HepG2 (cell line): Measurements from ENCODE around the gene PTPRE. TPM values are rescaled to one million over a fixed set of nuclear protein-coding genes. Genes with fewer than 3 reads are reported as not detected.

ENCODE experiments used
- NFYB ChIP-seq: sonication (generic); formaldehyde crosslinking; IDR thresholded peaks from 2 replicates; pipeline ENCODE4 v1.4.0; 2020; ENCODE audit warnings: missing genetic modification reagents
- SKIL ChIP-seq: sonication (generic); formaldehyde crosslinking; IDR thresholded peaks from 2 replicates; pipeline ENCODE4 v1.8.0; 2022; ENCODE audit warnings: missing genetic modification reagents, mild to moderate bottlenecking, moderate library complexity, borderline replicate concordance
- XBP1 ChIP-seq: sonication (generic); formaldehyde crosslinking; IDR thresholded peaks from 2 replicates; pipeline ENCODE4 v1.5.0; 2020; ENCODE audit warnings: missing genetic modification reagents
- ZNF318 ChIP-seq: sonication (generic); formaldehyde crosslinking; IDR thresholded peaks from 2 replicates; pipeline ENCODE4 v1.4.0; 2020; ENCODE audit warnings: mild to moderate bottlenecking, missing genetic modification reagents
- polyA plus RNA-seq, 8 experiments: library from polyadenylated mRNA; depleted of rRNA in 3 of 8; stranded (reverse) in 7 of 8; unstranded in 1 of 8; fragments of >200 nt; fragmentation: Illumina TruSeq in 4 of 8; extraction: Trizol in 4 of 8; gene quantifications; 2 replicates each; pipeline versions ENCODE4 v1.2.1 to v1.2.3, GENCODE V29; 2011 to 2016; ENCODE audit warnings: low read depth in 4 of 8, missing spikeins in 1 of 8, mixed read lengths in 1 of 8; ENCODE audit not compliant: insufficient read depth in 1 of 8
- total RNA-seq, 5 experiments: library from RNA; depleted of rRNA; stranded (reverse); fragments of >200 nt; fragmentation: Illumina TruSeq; extraction: Trizol; gene quantifications; 2 replicates each; pipeline ENCODE4 v1.2.3, GENCODE V29; 2016; ENCODE audit warnings: low read depth in 1 of 5

The PTPRE gene
- total and polyA plus RNA-seq, 2 of the 13 experiments (the other 11 are each of a cell fraction or from before 2014, with no cell fraction given): 0.01 to 0.02 TPM

GRCh38 chr10:127913368-127913759 lies 6.5 kb downstream of the PTPRE start (continued):
- no peak for TF ChIP-seq XBP1
- no peak for TF ChIP-seq ZNF318 (CRISPR knock-in tag)
- TF ChIP-seq SKIL (CRISPR knock-in tag): no peak
- TF ChIP-seq NFYB (CRISPR knock-in tag): no peak
